ENCODE results near the gene ACTN2.

ACTN2 gene

GRCh38 chr1:236692128-236692527 is 5.8 kb downstream of the ACTN2 start:
- DNase-seq: no peak

- no peak for DNase-seq
Observed at GRCh38 chr1:236692742-236693141, 6.4 kb downstream of the ACTN2 start.

- DNase-seq: no peak
Observed at GRCh38 chr1:236699366-236699765, 13.1 kb downstream of the ACTN2 start.

- no peak for DNase-seq
Observed at GRCh38 chr1:236700903-236701302, 14.6 kb downstream of the ACTN2 start.

DNA sequence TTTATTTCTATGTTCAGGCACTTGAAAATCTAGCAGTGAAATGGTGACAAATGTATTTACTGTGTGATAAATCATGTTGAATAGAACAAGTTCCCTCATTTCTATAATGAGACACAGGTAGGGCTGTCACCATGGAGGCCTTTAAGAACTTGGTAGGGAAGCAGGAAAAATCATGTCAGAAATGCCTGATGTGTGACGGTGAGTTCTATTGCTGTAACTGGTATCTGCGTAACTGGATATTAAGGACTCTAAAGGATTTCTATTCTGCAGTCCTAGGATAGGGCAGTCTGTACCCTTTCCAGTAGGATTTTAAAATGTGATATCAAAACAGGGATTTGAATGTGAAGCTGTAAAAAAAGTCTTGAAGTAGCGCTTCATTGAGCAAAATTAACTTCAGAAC is 15.5 kb downstream of the ACTN2 start:
- DNase-seq: no peak

GRCh38 chr1:236702791-236703394 is 16.6 kb downstream of the ACTN2 start:
- no peak for DNase-seq

DNA sequence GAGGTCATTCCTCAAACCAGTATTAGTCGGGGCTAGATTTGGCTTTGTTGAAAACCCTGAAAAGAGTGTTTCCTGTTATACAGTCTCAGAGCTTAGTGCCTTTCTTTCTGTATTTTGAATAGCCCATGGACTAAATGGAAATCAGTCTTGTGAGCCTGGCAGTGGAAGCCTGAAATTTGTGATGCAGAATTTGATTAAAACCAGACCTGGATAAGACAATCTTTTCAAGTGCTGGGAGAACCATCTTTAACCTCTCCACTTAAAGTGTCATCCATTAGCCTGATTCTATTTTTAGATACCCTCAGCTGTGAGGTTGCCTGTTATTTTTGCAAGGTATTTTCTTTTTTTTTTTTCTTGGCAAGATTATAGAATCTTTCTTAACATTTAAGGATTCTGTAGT is 19.5 kb downstream of the ACTN2 start:
- no peak for DNase-seq

- DNase-seq: no peak
Observed at GRCh38 chr1:236706183-236706582, 19.9 kb downstream of the ACTN2 start.

- no peak for DNase-seq
Observed at GRCh38 chr1:236710328-236710892, 24.1 kb downstream of the ACTN2 start.

DNA sequence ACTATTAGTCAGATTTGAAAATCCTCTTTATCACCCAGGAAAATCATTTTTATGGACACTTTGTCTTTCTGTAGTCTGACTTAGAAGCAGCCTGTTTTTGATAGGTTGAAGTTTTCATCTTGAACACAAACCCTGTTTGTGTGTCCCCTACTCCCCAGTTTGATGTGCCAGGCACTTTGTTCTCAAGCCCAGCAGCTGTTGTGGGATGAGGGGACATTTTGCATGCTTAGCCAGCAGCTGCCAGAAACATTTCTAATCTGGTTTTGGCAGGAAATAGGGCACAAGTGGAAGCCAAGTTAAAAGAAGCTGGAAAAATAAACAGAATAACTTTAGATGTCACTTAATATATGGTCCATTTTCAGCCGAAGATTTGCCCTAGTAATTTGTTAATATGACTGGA is 29.9 kb downstream of the ACTN2 start:
- DNase-seq: no peak

- no peak for DNase-seq
Observed at GRCh38 chr1:236717811-236718210, 31.5 kb downstream of the ACTN2 start.

- DNase-seq: no peak
Observed at GRCh38 chr1:236718328-236718727, 32.0 kb downstream of the ACTN2 start.

DNA sequence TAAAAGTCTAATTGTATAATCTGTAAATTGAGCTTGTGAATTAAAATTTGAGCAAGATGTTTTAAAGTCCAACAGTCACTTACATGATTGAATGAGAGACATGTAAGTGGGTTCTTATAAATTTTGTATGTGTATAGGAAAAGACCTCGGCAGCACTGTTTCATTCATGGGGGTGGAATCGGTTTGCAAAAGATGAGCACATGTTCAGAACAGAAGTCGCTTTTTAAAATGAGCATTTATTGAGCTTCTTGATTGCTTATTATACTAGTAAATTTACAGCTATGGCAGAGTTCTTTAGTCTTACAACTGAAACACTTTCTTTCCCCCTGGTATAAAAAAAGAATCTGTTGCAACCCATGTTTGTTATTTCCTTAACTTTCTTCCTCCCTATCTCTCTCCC is 33.9 kb downstream of the ACTN2 start:
- no peak for DNase-seq

- DNase-seq: no peak
Observed at GRCh38 chr1:236720611-236721010, 34.3 kb downstream of the ACTN2 start.

GRCh38 chr1:236724049-236724448 is 37.8 kb downstream of the ACTN2 start:
- DNase-seq: no peak

- DNase-seq: no peak
Observed at GRCh38 chr1:236724506-236724905, 38.2 kb downstream of the ACTN2 start.

DNA sequence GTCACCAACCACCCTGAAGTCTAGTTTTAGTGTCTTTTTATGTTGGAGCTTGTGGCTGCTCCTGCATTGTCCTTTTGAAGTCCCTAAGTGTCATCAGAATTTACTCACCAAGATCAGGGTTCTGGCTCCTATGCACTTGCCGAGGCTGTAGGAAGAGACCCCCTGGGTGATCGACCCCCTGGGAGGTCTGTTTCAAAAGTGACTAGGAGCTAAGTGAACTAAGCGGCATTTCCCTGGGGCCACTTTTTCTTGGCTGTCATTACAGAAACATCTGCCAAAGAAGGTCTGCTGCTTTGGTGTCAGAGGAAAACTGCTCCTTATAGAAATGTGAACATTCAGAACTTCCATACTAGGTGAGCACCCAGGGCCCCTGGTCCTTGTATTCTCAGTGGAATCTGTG is 39.4 kb downstream of the ACTN2 start:
- no peak for DNase-seq

DNA sequence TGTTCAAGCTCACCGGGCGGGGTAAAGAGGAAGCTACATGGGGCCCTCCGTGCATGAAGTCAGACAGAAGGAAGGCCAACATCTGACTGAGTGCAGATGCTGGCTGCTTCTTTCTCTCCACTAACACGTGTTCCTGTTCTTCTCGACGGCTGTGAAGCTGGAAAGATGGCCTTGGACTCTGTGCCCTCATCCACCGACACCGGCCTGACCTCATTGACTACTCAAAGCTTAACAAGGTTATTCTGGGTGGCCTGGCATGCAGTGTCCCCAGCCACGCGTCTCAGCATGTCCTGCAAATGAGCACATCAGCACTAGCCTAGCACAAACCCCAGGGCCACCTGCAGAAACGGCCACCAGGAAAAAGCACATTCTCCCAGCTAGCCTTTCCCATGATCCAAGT is 41.2 kb downstream of the ACTN2 start:
- no peak for DNase-seq

DNA sequence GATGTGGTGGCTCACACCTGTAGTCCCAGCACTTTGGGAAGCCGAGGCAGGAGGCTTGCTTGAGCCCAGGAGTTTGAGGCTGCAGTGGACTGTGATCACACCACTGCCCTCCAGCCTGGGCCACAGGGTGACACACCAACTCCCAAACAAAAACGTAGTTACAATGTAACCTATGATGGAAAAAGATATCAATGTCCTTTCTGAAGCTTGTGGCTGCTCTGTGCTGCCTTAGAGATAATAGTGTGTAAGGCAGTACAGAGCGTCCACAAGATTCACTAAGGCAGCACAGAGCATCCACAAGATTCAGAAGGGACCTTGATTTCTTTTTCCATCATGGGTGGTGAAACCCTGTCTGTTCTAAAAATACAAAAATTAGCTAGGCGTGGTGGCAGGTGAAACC is 42.5 kb downstream of the ACTN2 start:
- no peak for DNase-seq

GRCh38 chr1:236733653-236734052 is 47.4 kb downstream of the ACTN2 start:
- DNase-seq: no peak

DNA sequence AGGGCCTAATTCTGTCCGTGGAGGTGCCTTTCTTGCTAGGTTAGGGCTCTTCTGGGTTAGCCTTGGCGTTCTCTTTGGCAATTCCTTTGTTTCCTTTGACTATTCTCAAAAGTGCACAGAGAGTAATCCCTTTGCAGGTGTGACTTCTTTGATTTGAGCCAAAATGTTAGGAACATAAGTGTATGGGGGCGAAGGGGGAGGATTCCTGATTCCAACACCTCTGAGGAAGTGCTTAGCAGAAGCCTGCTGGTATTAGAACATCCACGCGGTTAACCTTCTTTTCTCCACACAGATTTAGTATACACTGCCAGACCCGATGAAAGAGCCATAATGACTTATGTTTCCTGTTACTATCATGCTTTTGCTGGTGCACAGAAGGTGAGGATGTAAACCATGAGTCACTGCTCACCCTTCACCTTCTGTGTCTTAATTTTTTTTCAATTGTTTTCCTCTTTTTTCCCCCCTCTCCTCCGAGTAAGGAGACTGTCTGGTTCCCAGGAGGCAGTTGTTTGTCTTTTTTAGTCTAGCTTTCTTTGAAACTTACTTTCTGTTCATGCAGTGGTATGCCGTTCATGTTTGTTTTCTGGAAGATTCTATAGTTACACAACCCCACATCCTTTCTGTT is 48.0 kb downstream of the ACTN2 start:
- DNase-seq: no peak

DNA sequence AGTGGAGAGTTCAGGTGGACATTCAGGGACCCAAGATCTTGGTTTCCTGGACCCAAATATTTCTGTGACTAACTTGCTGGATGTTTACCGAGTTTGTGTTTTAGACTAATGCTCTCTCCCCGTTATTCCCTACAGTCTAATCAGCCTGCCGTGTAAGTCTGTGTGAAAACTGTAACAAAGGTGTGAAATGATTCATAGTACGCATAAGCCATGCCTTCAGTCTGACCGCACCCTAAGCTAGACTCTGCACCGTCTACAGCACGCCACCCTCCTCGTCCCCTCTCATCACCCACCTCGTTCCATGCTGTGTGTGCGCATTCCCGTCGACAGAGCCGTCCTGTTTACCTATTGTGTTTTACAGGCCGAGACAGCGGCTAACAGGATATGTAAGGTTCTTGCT is 50.5 kb downstream of the ACTN2 start:
- no peak for DNase-seq

- no peak for DNase-seq
Observed at GRCh38 chr1:236741753-236742152, 55.5 kb downstream of the ACTN2 start.

- DNase-seq: no peak
Observed at GRCh38 chr1:236742421-236743160, 56.3 kb downstream of the ACTN2 start.
